Body of pancreas (tissue), 4 donors: ENCODE measurements around the gene MLH1. TPM values are rescaled to one million over a fixed set of nuclear protein-coding genes. Genes with fewer than 3 reads are reported as not detected.

Experiments
- ATAC-seq: fragments of 150-250 bp; one replicate; pipeline ENCODE4 v1.9.1; 2016
- DNase-seq, 4 donors: peaks; one replicate each; pipeline ENCODE4 v3.0.0-alpha.2; 2019
- H3K27ac ChIP-seq, 4 donors: fragments of 200-600 bp; sonication (generic); 1 replicate in 3 of 4; 2 replicates in 1 of 4; pipeline versions ENCODE4 v1.5.1 to v1.6.1; 2016 to 2019; ENCODE audit warnings: mild to moderate bottlenecking in 1 of 4, mixed read lengths in 1 of 4, moderate library complexity in 1 of 4
- H3K27me3 ChIP-seq, 2 donors: fragments of 200-600 bp; sonication (generic); one replicate each; pipeline ENCODE4 v1.6.0; 2016; ENCODE audit warnings: mild to moderate bottlenecking in 1 of 2
- H3K36me3 ChIP-seq, 2 donors: fragments of 200-600 bp; sonication (generic); replicated peaks in 1 of 2; 2 replicates each; pipeline ENCODE4 v1.5.1; 2016; ENCODE audit warnings: low read depth in 2 of 2; ENCODE audit not compliant: insufficient read depth in 1 of 2
- H3K4me1 ChIP-seq: fragments of 200-600 bp; sonication (generic); one replicate; pipeline ENCODE4 v1.6.0; 2016
- H3K4me3 ChIP-seq, 2 donors: fragments of 200-600 bp; sonication (generic); 1 replicate in 1 of 2; 2 replicates in 1 of 2; pipeline ENCODE4 v1.5.1; 2016 to 2019
- H3K9me3 ChIP-seq, 3 donors: fragments of 200-600 bp; sonication (generic); 1 replicate in 2 of 3; 2 replicates in 1 of 3; pipeline ENCODE4 v1.5.1; 2016
- CTCF ChIP-seq, 7 experiments: fragments of 450-650 bp in 4 of 7; fragments of 200-600 bp in 3 of 7; sonication (generic) in 3 of 7; IDR thresholded peaks; one replicate each; pipeline ENCODE4 v1.5.1; 2016 to 2019; ENCODE audit warnings: antibody characterized with exemption in 7 of 7
- POLR2A ChIP-seq, 3 donors: fragments of 450-650 bp; IDR thresholded peaks; one replicate each; pipeline ENCODE4 v1.6.1; 2016; ENCODE audit warnings: antibody characterized with exemption in 3 of 3, mild to moderate bottlenecking in 2 of 3
- WGBS, 2 donors: methylation state at CpG; one replicate each; pipeline ENCODE4 v1.1.5; 2017; 5-methylcytosine and 5-hydroxymethylcytosine counted together
- intact Hi-C: fragments of 100-400 bp; cut with DNase I; formaldehyde crosslinking; loops from one replicate; pipeline ENCODE4 v1.15.1; 2023
- total RNA-seq, 2 donors: library from RNA; depleted of rRNA; stranded (reverse); fragments of >200 nt; gene quantifications; one replicate each; pipeline ENCODE4 v1.1.0, GENCODE V29; 2016

Gene MLH1
- total RNA-seq, 2 donors from 2014 or later, result 16.9 to 38.9 TPM

- Histone ChIP-seq H3K9me3 (no peaks in the 10 kb centered on the region), H3K27ac (no peak overlapping the region), H3K36me3 (peaks cover 0 to 7% of the 10 kb centered on the region in 2 donors), H3K4me3 (no peak overlapping the region), H3K27me3 (no peaks in the 10 kb centered on the region), H3K4me1 (no peaks in the 10 kb centered on the region)
- DNase-seq, result no peak
- intact Hi-C loops, result no loop called here
- no peak for ATAC-seq
- TF ChIP-seq CTCF (IDR thresholded peaks at IDR 0.05), result no peak
- no peak for TF ChIP-seq POLR2A (IDR thresholded peaks at IDR 0.05)
- 94 to 100% methylated on average over 2 to 3 of the region's 3 CpGs for WGBS, 2 donors
Observed at GRCh38 chr3:37025561-37026335, 32.4 kb downstream of the MLH1 start.

- H3K9me3 ChIP-seq, result no peaks in the 10 kb centered on the region
- no peak overlapping the region for H3K27ac ChIP-seq
- WGBS, 2 donors, result 90 to 92% methylated on average over 5 of the region's 5 CpGs
- no peaks in the 10 kb centered on the region for H3K4me1 ChIP-seq
- no peak overlapping the region for H3K4me3 ChIP-seq
- intact Hi-C loops, result no loop called here
- H3K36me3 ChIP-seq, result peaks cover 0 to 5% of the 10 kb centered on the region in 2 donors
- no peak for TF ChIP-seq POLR2A (IDR thresholded peaks at IDR 0.05)
- TF ChIP-seq CTCF (IDR thresholded peaks at IDR 0.05), result no peak
- no peaks in the 10 kb centered on the region for H3K27me3 ChIP-seq
- no peak for ATAC-seq
- DNase-seq, result no peak
Observed at GRCh38 chr3:37026851-37027250, 33.5 kb downstream of the MLH1 start.

GRCh38 chr3:37028329-37028728 lies 35.0 kb downstream of the MLH1 start:
- intact Hi-C loops, result no loop called here
- H3K4me3 ChIP-seq, result no peak overlapping the region
- no peaks in the 10 kb centered on the region for H3K9me3 ChIP-seq
- peaks cover 0 to 5% of the 10 kb centered on the region in 2 donors for H3K36me3 ChIP-seq
- H3K27ac ChIP-seq, result no peak overlapping the region
- WGBS, 2 donors, result 27 to 38% methylated on average over 1 of the region's 1 CpG
- TF ChIP-seq POLR2A (IDR thresholded peaks at IDR 0.05) (no peak), CTCF (IDR thresholded peaks at IDR 0.05) (no peak)
- H3K4me1 ChIP-seq, result no peaks in the 10 kb centered on the region
- DNase-seq (peak; percentile 49 to 75 (median 64)), ATAC-seq (peak; percentile 30)
- no peaks in the 10 kb centered on the region for H3K27me3 ChIP-seq

GRCh38 chr3:37029111-37029510 lies 35.8 kb downstream of the MLH1 start:
- H3K36me3 ChIP-seq, result peaks cover 0 to 5% of the 10 kb centered on the region in 2 donors
- 69 to 77% methylated on average over 1 of the region's 1 CpG for WGBS, 2 donors
- H3K9me3 ChIP-seq, result no peaks in the 10 kb centered on the region
- H3K27me3 ChIP-seq, result no peaks in the 10 kb centered on the region
- intact Hi-C loops, result no loop called here
- no peaks in the 10 kb centered on the region for H3K4me1 ChIP-seq
- DNase-seq (no peak), ATAC-seq (no peak)
- H3K4me3 ChIP-seq, result no peak overlapping the region
- H3K27ac ChIP-seq, result no peak overlapping the region
- no peak for TF ChIP-seq POLR2A (IDR thresholded peaks at IDR 0.05)
- TF ChIP-seq CTCF (IDR thresholded peaks at IDR 0.05), result no peak
